K562 (cell line): ENCODE data around the gene ARL8A. TPM values are rescaled to one million over a fixed set of nuclear protein-coding genes. Genes with fewer than 3 reads are reported as not detected.

ENCODE experiments used
- ADNP ChIP-seq: fragments of 200-800 bp; sonication (Bioruptor generic); IDR thresholded peaks from 2 replicates; pipeline ENCODE4 v1.6.1; 2016; ENCODE audit warnings: missing genetic modification characterization, missing compliant biosample characterization
- GABPB1 ChIP-seq: sonication (generic); formaldehyde crosslinking; IDR thresholded peaks from 2 replicates; pipeline ENCODE4 v1.8.0; 2022; ENCODE audit warnings: mild to moderate bottlenecking, missing genetic modification reagents
- JUND ChIP-seq, 2 experiments: IDR thresholded peaks; 2 replicates in 1 of 2; 3 replicates in 1 of 2; pipeline ENCODE4 v1.6.1; 2011; ENCODE audit warnings: borderline replicate concordance in 2 of 2, low read depth in 2 of 2, low read length in 2 of 2, improper control_type of control experiment in 1 of 2, missing biosample characterization in 1 of 2, missing genetic modification characterization in 1 of 2, missing genetic modification reagents in 1 of 2
- L3MBTL2 ChIP-seq: fragments of 450-650 bp; IDR thresholded peaks from 2 replicates; pipeline ENCODE4 v1.6.1; 2016; ENCODE audit warnings: mild to moderate bottlenecking, moderate library complexity
- NFIX ChIP-seq: fragments of 250-450 bp; sonication (Bioruptor Pico); IDR thresholded peaks from 2 replicates; pipeline ENCODE4 v1.4.0; 2020; ENCODE audit warnings: low read depth, mild to moderate bottlenecking, moderate library complexity
- SRSF1 ChIP-seq: fragments of 200-400 bp; formaldehyde crosslinking; IDR thresholded peaks from 2 replicates; pipeline ENCODE4 v1.6.1; 2017; ENCODE audit warnings: mild to moderate bottlenecking, low read depth, low read length, moderate library complexity
- TAF1 ChIP-seq: IDR thresholded peaks from 2 replicates; pipeline ENCODE4 v1.6.1; 2011; ENCODE audit warnings: mild to moderate bottlenecking, low read length, moderate library complexity; ENCODE audit not compliant: insufficient read depth, control insufficient read depth, severe bottlenecking; ENCODE audit errors: extremely low read depth
- TCF3 ChIP-seq: sonication (generic); formaldehyde crosslinking; IDR thresholded peaks from 2 replicates; pipeline ENCODE4 v1.4.0; 2020; ENCODE audit warnings: mild to moderate bottlenecking, missing genetic modification reagents
- YY1 ChIP-seq, 3 experiments: IDR thresholded peaks; 2 replicates each; pipeline ENCODE4 v1.6.1; 2011; ENCODE audit warnings: low read length in 2 of 3, mild to moderate bottlenecking in 2 of 3, moderate library complexity in 2 of 3, borderline replicate concordance in 1 of 3, control low read depth in 1 of 3, low read depth in 1 of 3; ENCODE audit not compliant: insufficient read depth in 3 of 3, insufficient replicate concordance in 2 of 3, control insufficient read depth in 1 of 3, insufficient read length in 1 of 3; ENCODE audit errors: extremely low read depth in 1 of 3
- ZKSCAN8 ChIP-seq: fragments of 200-800 bp; sonication (Bioruptor generic); IDR thresholded peaks from 2 replicates; pipeline ENCODE4 v1.6.1; 2016; ENCODE audit warnings: missing genetic modification characterization, missing compliant biosample characterization
- ZNF785 ChIP-seq: fragments of 250-450 bp; sonication (Bioruptor Pico); IDR thresholded peaks from 2 replicates; pipeline ENCODE4 v1.4.0; 2020; ENCODE audit warnings: mild to moderate bottlenecking
- polyA plus RNA-seq, 8 experiments: library from polyadenylated mRNA; depleted of rRNA in 4 of 8; stranded (reverse) in 5 of 8; unstranded in 3 of 8; fragments of >200 nt; fragmentation: Nextera tagmentation in 2 of 8; fragmentation: Illumina TruSeq in 1 of 8; extraction: Ambion mirVana in 2 of 8; extraction: Trizol in 1 of 8; gene quantifications; 2 replicates each; pipeline versions ENCODE4 v1.2.1 to v1.2.3, GENCODE V29; 2011 to 2014; ENCODE audit warnings: inconsistent platforms in 1 of 8, missing spikeins in 1 of 8
- total RNA-seq, 7 experiments: library from RNA; depleted of rRNA in 6 of 7; stranded (reverse); fragments of >200 nt in 6 of 7; fragmentation: Illumina TruSeq in 2 of 7; extraction: Trizol in 2 of 7; gene quantifications; 2 replicates each; pipeline versions ENCODE4 v1.2.1 to v1.2.3, GENCODE V29; 2011 to 2021; ENCODE audit warnings: low replicate concordance in 1 of 7
- TF ChIP-seq, protein P1 (sequence below), 2 experiments: fragments of 150-350 bp in 1 of 2; IDR thresholded peaks; 2 replicates each; pipeline ENCODE4 v1.6.1; 2012 to 2016; ENCODE audit warnings: low read depth in 2 of 2, low read length in 2 of 2, mild to moderate bottlenecking in 1 of 2, moderate library complexity in 1 of 2
- TF ChIP-seq, protein P2 (sequence below): fragments of 450-650 bp; formaldehyde crosslinking; IDR thresholded peaks from 2 replicates; pipeline ENCODE4 v1.4.0; 2020; ENCODE audit warnings: mild to moderate bottlenecking, moderate library complexity
- TF ChIP-seq, protein P3 (sequence below), 3 experiments: fragments of 200-800 bp in 1 of 3; fragments of 250-450 bp in 1 of 3; fragments of 450-650 bp in 1 of 3; sonication (Bioruptor Pico) in 1 of 3; sonication (Bioruptor generic) in 1 of 3; formaldehyde crosslinking in 1 of 3; IDR thresholded peaks; 2 replicates each; pipeline versions ENCODE4 v1.6.1 to v1.8.0; 2016 to 2022; ENCODE audit warnings: mild to moderate bottlenecking in 2 of 3, missing genetic modification characterization in 2 of 3, missing compliant biosample characterization in 1 of 3, moderate library complexity in 1 of 3

Gene ARL8A
- total and polyA plus RNA-seq, 9 of the 15 experiments (the other 6 are each of a cell fraction or from before 2014, with no cell fraction given): 0.17 to 27.3 (median 15.6) TPM

- TF ChIP-seq, protein P1, sequence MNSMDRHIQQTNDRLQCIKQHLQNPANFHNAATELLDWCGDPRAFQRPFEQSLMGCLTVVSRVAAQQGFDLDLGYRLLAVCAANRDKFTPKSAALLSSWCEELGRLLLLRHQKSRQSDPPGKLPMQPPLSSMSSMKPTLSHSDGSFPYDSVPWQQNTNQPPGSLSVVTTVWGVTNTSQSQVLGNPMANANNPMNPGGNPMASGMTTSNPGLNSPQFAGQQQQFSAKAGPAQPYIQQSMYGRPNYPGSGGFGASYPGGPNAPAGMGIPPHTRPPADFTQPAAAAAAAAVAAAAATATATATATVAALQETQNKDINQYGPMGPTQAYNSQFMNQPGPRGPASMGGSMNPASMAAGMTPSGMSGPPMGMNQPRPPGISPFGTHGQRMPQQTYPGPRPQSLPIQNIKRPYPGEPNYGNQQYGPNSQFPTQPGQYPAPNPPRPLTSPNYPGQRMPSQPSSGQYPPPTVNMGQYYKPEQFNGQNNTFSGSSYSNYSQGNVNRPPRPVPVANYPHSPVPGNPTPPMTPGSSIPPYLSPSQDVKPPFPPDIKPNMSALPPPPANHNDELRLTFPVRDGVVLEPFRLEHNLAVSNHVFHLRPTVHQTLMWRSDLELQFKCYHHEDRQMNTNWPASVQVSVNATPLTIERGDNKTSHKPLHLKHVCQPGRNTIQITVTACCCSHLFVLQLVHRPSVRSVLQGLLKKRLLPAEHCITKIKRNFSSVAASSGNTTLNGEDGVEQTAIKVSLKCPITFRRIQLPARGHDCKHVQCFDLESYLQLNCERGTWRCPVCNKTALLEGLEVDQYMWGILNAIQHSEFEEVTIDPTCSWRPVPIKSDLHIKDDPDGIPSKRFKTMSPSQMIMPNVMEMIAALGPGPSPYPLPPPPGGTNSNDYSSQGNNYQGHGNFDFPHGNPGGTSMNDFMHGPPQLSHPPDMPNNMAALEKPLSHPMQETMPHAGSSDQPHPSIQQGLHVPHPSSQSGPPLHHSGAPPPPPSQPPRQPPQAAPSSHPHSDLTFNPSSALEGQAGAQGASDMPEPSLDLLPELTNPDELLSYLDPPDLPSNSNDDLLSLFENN (IDR thresholded peaks at IDR 0.05; ENCODE audit: low read depth in 2 of 2, low read length in 2 of 2): no peak
- TF ChIP-seq TCF3 (CRISPR knock-in tag): no peak
- TF ChIP-seq TAF1: no peak
- TF ChIP-seq L3MBTL2: 0 out of 2 replicates have a peak, but pooled peaks have one; percentile 7
- TF ChIP-seq NFIX (CRISPR knock-in tag): no peak
- peak; percentile 36; the same call in 1 of the 2 replicates for TF ChIP-seq JUND (IDR thresholded peaks at IDR 0.05; ENCODE audit: borderline replicate concordance, low read depth, low read length)
- TF ChIP-seq JUND (tag; IDR thresholded peaks at IDR 0.05; ENCODE audit: borderline replicate concordance, low read depth, low read length): no peak; the same call in 2 of the 3 replicates
- TF ChIP-seq SRSF1: no peak
- TF ChIP-seq, protein P2, sequence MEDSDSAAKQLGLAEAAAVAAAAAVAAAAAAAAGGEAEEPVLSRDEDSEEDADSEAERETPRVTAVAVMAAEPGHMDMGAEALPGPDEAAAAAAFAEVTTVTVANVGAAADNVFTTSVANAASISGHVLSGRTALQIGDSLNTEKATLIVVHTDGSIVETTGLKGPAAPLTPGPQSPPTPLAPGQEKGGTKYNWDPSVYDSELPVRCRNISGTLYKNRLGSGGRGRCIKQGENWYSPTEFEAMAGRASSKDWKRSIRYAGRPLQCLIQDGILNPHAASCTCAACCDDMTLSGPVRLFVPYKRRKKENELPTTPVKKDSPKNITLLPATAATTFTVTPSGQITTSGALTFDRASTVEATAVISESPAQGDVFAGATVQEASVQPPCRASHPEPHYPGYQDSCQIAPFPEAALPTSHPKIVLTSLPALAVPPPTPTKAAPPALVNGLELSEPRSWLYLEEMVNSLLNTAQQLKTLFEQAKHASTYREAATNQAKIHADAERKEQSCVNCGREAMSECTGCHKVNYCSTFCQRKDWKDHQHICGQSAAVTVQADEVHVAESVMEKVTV (CRISPR knock-in tag): peak; percentile 40; the same call in 1 of the 2 replicates
- TF ChIP-seq ZKSCAN8 (CRISPR knock-in tag): no peak
- peak; percentile 28; the same call in 1 of the 2 replicates for TF ChIP-seq GABPB1 (CRISPR knock-in tag)
- peak in 2 of 3 experiments; percentile 15 to 27 for TF ChIP-seq YY1 (IDR thresholded peaks at IDR 0.05; ENCODE audit: borderline replicate concordance in 1 of 3, control insufficient read depth in 1 of 3, extremely low read depth in 1 of 3, insufficient read depth in 3 of 3, insufficient read length in 1 of 3, insufficient replicate concordance in 2 of 3, low read depth in 1 of 3, low read length in 2 of 3)
- no peak for TF ChIP-seq ZNF785 (CRISPR knock-in tag)
- TF ChIP-seq ADNP (tag): no peak
- TF ChIP-seq, protein P3, sequence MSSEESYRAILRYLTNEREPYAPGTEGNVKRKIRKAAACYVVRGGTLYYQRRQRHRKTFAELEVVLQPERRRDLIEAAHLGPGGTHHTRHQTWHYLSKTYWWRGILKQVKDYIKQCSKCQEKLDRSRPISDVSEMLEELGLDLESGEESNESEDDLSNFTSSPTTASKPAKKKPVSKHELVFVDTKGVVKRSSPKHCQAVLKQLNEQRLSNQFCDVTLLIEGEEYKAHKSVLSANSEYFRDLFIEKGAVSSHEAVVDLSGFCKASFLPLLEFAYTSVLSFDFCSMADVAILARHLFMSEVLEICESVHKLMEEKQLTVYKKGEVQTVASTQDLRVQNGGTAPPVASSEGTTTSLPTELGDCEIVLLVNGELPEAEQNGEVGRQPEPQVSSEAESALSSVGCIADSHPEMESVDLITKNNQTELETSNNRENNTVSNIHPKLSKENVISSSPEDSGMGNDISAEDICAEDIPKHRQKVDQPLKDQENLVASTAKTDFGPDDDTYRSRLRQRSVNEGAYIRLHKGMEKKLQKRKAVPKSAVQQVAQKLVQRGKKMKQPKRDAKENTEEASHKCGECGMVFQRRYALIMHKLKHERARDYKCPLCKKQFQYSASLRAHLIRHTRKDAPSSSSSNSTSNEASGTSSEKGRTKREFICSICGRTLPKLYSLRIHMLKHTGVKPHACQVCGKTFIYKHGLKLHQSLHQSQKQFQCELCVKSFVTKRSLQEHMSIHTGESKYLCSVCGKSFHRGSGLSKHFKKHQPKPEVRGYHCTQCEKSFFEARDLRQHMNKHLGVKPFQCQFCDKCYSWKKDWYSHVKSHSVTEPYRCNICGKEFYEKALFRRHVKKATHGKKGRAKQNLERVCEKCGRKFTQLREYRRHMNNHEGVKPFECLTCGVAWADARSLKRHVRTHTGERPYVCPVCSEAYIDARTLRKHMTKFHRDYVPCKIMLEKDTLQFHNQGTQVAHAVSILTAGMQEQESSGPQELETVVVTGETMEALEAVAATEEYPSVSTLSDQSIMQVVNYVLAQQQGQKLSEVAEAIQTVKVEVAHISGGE (CRISPR knock-in tag; IDR thresholded peaks at IDR 0.05): no peak
These were observed 10.4 kb upstream of the ARL8A start (continued) for GRCh38 chr1:202154766-202155477.
